ENCODE data around the gene GSN.
"Not testable (repeated sequence)": the region's sequence is repeated elsewhere in the genome, so short reads cannot be mapped to it uniquely, and the experiment has no call there.

GSN gene

DNA sequence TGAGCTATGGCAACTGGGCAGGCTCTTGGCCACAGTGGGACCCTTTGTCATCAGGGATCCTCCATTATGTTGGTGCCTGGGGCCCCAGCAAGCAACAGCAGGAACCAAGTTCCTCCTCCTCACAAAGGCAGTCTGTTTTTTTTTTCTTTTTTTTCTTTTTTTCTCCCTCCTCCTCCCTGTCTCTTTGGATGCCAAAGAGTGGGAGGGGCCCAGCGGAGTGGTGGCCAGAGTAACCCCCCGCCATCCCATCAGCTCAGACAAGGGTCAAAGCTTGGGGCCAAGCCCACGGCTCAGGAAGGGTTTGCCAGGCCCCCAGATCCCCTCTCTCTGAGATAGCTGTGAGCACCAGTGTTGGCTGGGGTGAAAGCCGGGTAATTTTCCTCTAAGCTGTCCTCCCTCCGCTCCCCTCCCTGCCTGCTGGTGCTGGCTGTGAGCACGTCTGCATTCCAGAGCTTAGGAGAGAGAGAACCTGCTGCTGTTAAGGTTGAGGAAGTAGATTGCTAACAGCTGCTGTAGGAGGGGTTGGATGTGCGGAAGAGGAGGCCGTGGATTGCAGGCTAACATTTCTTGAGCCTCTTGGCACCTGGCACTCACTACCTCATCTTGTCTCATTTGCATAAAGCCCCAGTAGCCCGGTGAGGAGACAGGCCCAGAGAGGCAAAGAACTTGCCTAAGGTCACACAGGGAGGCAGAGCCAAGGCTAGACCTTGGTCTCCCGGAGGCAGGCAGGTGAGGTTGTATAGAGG lies 21.2 kb downstream of the GSN start:
- DNase-seq: no peak

DNA sequence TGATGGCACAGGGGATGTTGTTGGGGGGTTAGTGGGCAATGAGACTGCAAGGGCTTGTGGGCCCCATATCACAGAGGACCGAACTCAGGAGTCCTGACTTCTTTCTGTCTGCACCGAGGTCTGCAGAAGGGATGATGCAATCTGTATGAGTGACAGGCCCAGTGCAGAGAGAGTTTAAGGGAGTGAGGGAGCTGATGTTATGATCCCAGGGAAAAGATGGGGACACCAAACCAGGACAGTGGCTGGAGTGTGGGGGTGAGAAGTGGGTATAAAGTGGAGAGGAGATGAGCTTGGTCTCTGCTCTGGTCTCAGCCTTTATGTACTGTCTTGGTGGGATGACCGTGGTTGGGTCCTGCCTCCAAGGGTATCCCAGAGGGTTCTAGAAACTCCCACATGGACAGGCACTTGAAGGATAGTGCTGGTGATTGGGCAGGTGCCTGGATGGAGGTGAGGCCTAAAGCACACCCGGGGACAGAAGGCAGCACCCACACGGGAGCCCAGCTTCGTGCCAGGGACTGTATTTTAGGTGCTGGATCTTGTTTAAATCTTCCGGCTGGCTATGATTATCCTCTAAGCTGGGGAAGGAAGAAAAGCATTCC lies 21.9 kb downstream of the GSN start:
- DNase-seq: no peak

DNA sequence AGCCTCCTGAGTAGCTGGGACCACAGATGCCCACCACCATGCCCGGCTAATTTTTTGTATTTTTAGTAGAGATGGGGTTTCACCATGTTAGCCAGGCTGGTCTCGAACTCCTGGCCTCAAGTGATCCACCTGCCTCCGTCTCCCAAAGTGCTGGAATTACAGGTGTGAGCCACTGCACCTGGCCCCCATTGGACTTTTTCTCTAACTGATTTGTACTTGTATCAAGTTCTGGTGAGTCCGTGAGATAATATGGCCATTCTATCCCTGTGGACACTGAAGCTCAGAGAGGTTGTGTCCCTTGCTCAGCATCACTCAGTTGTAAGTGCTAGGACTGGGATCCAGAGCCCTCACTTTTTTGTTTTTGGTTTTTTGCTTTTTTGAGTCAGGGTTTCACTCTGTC lies 23.6 kb downstream of the GSN start:
- DNase-seq: not testable (repeated sequence)

DNA sequence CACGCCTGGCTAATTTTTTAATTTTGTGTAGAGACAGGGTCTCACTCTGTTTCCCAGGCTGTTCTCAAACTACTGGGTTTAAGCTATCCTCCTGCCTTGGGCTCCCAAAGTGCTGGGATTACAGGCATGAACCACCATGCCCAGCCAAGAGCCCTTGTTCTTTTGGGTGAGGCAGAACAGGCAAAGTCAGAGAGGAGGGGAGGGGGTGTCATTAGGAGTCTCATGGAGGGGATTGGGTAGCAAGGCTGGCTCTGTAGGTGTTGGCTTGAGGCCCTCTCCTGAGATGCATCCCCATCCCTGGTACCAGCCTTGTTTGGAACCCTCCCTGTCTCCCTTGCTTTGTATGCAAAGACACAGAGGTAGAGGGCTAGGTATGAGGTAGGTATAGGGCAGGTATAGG lies 24.1 kb downstream of the GSN start:
- no peak for DNase-seq

DNA sequence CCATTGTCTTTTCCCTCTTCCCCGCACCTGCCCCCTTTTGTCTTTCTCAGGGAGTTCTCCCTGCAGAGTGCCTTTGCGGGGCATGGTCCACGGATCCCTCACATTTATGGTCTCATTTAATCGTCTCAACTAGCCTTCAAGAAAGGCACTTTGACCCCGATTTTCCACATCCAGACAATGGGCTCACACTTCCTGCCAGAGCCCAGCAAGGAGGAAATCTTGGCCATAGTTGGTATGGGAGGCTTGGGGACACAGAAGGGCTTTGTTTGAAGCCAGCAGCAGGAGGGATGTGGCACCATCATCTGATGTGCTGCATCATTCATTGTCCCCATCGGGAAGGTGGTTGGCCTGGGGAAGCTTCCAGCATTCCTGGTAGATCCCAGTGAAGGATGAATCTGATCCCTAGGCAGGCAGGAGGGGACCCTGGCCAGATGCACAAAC lies 24.9 kb downstream of the GSN start:
- DNase-seq: no peak

DNA sequence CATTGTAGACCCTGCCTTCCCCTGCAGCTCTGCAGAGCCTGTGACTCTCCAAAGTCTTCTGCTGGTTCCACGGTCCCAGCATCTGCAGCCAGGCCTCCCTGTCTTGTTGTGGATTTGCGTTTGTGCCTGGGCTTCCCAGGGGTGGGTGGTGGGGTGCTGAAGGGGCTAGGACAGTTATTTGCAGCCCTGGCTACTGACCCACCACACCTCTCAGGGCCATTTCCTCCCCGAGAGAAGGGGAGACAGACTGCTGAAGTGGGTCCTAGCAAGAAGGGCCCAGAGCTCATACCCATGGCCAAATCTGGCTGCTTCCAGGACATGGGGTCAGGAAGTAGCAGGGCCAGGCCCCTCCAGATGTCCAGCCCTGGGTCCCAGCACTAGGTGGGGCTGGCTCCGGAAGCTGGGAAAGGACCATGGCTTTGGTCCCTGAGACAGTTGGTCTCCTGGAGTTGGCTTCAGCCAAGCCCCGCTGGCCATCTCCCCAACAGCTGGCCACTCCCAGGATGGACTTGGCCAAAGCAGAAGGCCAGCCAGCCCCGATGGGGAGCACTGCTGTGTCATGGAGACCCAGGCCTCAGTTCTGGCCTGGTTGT lies 26.3 kb downstream of the GSN start:
- DNase-seq: no peak

DNA sequence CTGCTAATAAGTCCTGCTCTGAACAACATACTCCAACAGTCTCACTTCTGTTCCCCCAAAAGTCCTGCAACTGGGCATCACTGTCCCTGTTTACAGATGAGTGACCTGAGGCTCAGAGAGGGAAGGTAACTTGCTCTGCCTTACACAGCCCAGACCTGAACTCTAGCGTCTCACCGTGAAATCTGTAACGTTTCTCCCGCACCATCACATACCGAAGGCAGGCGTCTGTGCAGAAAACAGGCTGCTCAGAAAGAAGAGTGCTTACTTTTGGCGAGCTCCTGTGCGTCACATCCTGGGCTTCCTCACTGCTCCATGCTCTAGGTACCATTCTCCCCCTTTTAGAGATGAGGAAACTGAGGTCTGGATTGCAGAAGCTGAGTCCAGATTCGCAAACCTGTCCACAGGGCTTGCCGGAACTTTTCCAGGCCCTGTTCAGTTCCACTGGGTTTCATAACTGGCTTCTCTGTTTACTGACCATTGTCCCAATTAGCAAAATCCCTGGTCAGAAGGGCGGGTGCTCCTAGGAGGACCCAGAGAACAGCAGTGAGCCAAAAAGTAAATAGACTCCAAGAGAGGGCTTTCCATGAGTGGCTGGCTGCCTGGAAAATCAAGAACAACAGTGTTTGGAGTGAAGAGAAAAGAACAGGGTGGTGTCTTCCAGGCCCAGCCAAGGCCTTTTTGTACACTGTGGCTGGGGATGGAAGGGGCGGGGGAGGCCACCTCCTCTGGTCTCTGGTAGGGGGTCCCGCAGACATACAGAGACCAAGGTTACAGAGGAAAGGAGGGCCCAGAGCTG lies 27.1 kb downstream of the GSN start:
- no peak for DNase-seq

DNA sequence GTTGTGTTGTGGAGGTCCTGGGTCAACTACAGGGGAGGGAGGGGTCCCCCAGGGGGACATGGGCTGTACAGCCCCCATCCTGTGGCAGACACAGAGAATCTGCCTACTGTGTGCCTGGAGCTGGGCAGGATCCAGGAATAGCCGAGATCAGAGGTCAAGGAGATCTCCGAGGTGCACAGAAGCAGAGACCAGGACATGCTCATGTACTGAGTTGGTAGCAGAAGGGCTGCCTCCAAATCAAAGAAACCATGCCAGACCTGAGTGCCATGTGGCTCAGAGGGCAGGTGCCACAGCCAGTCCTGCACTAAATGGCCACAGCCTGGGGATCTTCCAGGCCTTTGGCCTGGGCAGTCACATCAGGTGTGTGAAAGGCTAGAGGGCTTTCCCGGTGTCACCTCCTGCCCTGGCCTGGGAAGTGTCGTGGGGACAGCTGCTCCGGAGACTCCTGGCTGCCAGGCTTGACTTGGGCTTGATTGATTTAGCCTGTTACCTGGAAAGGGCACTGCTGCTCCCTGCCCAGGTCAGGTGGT lies 27.8 kb downstream of the GSN start:
- no peak for DNase-seq

DNA sequence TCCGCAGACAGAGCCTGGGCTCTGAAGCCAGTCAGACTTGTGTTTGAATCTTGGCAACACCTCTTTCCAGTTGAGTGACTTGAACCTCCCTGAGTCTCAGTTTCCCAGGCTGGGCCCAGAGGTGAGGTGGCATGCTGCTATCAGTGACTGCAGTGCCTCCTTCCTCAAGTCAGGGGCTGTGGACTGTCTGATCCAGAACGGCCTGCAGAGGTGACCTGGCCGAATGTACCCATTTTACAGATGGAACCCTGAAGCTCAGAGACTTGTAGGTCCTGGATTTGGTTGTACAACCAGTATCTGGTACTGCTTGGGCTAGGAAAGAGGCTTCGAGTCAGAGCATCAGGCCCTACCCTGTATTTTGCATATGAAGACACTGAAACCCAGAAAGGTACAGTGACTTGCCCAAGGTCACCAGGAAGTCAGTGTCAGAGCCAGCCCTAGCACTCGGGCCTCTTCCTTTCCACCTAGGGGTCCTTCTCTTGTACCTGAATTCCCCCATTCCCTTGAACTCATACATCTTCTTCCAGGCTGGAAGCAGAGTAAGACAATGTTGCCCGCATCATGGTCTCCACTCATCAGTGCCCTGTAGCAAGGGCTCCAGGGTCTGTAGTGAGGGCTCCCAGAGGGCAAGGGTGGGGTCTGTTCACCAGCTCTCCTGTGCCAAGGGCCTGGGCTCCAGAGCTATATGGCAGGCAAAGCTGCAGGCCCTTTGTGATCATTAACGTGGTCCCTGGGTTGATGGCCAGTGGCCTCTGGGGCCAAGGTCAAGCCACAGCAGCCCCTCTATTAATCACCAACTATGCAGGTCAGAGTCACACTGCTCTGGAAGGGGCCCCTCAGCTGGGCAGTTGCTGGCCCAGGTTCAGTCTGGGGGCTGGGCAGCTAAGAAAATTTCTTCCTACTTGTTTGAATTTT lies 28.5 kb downstream of the GSN start:
- no peak for DNase-seq

DNA sequence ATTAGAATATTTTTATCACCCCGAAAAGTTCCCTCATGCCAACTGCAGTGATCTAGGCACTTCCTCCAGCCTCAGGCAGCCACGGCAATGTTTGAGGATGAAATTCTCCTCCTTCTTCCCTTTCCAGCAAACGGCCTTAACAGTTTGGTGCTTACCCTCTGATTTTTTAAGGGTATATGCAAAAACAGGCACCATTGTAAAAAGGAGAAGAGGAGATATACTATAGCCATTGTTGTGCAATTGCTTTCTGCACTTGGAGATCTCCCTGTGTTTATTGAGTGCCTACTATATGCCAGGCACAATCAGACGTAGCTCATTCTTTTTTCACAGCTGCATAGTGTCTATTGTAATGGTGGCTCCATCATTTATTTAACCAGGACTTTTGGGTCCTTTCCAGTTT lies 29.4 kb downstream of the GSN start:
- no peak for DNase-seq

DNA sequence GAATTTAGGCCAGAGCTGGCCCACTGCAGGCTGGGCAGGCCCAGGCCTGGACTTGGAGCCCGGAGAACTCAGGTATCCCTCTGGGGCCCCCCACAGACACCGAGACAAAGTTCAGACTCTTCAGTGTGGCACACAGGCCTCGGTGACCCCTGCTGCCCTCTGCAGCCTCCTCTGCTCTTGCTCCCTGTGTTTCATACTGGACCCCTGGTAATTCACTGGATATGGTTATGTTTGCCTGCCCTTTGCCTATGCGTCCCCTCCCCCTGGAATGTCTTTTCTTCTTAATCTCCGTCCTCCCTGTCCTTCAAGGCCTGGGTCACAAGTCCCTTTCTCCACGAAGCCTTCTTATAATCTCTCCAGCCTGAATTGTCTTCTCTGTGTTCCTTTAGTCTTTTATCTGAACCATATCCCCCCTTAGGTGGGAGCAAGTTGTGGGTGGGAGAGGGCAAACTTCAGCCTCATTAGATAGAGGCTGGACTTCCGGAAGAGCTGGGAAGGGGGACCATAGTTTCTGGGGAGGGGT lies 30.1 kb downstream of the GSN start:
- no peak for DNase-seq

DNA sequence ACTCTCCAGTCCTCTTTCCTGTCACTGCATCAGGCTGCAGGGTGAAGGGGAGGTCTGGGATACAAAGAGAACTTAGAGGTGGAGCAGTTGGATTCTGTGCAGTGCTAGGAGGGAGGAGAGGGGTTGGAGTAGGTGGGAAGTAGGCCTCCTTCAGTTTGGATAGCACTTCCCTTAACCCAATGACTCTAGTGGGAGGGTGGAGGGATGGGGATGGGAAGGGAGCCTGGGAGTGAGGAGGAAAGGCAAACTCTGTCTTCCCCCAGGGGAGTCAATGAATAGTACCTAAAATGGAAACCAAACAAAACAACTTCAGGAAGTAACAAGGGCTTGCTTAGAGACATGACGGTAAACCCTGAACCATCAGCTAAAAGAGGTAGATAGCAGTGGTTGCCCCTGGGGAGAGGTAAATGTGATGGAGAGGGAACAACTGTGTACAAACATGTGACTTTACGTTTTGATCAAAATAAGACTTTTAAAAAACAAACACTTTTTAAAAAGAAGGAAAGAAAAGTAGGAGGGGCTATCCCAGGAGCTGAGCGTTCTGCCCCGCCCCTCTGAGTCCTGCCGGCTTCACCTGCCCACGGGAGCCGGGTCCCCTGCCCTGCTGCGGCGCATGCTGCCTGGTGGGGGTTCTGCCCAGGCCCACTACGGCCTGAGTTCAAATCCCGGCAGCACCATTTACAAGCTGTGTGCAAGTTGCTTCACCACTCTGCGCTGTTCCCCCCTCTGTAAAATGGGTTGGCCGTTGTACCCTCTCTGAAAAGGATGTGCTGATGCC lies 30.9 kb downstream of the GSN start:
- DNase-seq: no peak

DNA sequence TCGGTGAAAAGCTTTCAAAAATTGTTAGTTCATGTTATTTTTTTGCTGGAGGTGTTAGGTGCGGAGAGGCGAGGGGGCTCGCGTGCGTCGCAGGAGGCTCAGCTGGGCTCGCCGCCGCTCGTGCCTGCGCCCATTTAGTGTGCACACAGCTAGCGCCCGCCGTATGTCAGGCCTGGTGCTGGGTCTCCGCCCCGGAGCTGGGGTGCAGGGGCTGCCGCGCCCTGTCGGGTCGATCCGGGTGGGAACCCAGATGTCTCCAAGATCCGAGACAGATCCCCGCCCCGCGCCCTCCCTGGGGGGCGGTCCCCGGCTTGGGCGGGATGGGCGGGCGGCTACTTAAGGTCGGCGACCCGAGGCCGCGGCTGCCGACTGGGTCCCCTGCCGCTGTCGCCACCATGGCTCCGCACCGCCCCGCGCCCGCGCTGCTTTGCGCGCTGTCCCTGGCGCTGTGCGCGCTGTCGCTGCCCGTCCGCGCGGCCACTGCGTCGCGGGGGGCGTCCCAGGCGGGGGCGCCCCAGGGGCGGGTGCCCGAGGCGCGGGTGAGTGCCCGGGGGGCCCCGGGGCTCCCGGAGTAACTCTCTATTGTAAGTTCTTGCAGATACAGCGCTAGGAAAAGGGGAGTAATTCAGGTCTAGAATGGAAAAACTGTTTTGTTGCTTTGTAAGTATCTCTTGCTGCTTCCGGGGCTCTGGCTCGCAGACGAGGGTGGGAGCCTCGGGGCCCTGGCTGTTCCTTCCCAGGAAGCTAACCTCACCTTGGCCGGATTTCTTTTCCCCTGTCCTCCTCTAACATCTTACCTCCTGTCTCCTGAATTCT lies 31.7 kb downstream of the GSN start:
- no peak for DNase-seq

DNA sequence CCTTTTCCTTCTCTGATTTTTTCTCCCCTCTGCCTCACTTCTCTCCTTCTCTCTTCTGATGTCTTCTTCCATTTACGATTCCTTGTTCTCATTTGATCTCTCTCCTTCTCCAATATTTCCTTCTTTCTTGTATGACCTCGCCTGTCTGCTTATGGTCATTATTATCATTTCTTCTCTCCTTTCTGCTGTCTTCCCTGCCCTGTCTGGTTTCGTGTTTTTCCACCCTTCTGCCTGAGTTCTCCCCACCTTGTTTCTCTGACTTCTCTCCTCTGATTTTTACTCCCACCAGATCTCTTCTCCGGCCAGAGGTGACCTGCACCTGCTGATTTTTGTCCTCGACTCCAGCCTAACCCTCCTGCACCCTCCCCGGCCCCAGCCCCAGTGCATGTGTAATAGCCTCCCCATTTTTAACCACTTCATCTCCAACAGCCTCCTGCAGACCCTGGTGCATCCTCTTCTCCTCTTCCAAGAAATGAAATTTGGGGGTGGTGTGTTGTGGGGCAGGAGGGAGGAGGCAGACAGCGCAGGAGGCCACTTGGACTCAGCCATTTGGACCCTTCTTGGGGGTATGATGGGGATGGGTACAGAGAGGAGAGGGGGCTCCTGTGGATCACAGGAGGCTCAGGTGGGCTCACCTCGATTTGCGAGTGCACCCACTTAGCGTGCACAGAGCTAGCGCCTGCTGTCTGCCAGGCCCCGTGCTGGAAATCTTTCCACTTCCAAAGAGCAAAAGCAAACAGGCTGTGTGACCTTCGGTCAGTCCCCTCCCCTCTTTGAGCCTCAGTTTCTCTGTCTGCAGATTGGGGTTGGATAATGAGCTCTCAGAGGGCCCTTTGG lies 32.5 kb downstream of the GSN start:
- no peak for DNase-seq

DNA sequence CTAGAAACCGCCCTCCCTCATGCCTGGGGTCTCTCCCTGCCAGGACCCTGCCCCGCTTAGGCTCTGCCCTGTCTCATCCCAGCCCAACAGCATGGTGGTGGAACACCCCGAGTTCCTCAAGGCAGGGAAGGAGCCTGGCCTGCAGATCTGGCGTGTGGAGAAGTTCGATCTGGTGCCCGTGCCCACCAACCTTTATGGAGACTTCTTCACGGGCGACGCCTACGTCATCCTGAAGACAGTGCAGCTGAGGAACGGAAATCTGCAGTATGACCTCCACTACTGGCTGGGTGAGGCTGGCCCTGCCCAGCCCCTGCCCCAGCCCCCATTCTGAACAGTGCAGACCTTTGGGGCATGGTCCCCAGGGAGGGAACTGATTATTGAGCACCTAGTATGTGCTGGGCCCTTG lies 33.9 kb downstream of the GSN start:
- no peak for DNase-seq

DNA sequence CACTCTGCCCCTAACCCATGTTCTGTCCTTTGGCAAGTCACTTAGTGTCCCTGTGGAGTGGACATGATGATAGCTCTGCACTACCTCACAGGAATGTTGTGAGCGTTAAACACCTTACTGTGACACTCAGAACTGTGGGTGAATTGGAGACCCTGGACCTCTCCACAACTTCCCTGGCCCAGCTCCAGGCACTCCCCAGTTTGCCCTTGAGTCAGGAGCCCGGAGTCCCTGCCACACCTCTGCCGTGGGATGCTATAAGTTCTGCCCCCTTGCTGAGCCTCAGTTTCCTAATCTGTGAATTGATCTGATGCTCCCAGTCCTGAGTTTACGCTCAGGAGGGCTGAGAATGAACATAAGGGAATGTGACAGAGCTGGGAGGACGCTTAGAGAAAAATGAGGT lies 34.4 kb downstream of the GSN start:
- no peak for DNase-seq

DNA sequence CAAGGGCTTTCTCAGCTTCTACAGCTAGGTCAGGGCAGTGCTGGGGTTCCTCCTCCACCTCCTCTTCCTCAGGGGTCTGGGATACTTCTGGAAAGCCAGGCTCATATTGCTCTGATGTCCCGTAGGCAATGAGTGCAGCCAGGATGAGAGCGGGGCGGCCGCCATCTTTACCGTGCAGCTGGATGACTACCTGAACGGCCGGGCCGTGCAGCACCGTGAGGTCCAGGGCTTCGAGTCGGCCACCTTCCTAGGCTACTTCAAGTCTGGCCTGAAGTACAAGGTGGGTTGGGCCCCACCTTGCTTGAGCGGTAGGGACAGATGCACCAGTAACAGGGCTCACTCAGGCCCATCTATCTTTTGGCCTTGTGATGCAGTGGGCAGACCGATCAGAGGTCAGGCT lies 34.8 kb downstream of the GSN start:
- no peak for DNase-seq

DNA sequence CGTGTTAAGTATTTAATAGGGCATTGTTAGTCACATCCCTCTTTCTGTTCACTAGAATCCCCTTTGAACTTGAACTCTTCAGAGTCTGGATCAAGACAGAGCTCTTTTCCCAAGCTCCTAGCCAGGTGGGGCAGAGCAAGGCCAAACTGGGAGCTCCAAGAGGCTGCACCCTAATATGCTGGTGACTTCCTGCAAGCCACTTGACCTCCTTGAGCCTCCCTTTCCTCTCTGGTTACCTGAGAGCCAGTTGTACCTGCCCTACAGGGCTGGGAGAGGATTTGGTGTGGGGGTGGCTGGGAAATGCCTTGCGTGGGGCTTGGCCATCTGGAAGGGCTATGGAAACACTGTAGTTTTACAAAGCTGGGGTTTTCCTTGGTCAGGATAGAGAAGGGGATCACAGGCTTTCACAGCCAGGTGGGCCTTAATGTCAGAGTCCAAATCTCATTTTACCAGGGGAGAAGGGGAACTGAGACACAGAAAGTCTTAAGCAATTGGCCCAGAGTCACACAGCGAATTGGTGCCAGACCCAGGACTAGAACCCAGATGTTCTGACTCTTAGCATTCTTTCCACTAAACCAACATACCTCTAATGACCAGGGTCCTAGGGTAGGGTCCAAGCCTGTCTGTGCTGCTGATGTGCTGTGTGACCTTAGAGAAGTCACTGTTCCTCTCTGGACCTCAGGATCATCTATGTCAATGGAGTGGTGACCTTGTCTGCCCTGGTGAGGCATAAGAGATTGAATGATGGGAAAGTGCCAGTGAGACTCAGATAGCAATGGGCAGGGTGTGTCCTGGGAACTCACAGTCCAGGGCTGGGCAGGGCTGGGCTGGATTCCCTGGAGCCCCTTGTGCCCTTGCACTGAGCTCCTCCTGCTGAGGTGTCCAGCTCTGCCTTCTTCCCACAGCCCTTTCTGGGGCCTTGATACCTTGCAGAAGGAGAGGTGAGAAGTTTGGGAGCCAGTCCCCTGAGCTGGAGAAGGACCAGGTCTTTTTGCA lies 35.8 kb downstream of the GSN start:
- DNase-seq: no peak
